ENCODE data around the gene MTA1.
A peak's percentile ranks its signal among the peaks of the same experiment; 100 is the strongest.

MTA1 gene

DNA sequence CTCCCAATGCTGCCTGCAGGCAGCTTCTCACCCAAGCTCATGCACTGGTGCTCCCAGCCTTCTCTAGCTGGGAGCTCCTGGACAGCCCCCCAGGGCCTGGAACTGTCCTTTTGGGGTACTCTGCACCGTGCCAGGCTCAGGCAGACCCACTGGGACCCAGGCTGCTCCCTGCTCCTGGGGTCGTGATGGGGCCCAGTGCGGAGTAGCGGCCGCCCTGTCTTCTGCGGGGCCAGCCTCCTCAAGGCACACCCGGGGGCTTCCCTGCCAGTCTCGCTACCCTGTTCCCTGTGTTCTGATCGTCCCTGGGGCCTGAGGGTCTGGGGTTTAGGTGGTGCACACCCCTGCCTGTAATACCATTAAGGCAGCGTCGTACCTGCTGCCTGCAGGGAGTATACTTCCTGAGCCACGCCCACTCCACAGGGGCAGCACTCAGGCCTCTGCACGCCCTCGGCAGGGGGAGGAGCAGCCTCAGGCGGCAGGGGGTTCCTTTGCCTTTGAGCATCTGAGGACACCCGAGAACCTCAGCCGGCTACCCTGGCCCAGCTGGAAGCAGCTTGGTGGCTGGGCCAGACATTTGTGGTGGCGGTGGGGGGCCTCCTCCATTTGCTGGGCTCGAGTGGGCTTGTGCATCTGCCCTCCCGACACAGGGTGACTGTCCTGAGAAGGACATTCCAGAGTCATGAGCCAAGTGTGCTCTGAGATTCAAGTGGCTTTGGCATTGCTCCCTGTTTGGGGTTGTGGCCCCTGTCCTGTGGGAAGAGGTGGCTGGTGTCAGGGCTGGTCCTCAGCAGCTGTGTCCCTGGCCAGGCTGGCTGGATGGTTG lies 45.8 kb downstream of the MTA1 start:
- no peak for DNase-seq (ENCODE audit: low read depth in 2 of 2)

GRCh38 chr14:105466531-105467248 lies 47.1 kb downstream of the MTA1 start:
- no peak for DNase-seq (ENCODE audit: low read depth in 2 of 2)

DNA sequence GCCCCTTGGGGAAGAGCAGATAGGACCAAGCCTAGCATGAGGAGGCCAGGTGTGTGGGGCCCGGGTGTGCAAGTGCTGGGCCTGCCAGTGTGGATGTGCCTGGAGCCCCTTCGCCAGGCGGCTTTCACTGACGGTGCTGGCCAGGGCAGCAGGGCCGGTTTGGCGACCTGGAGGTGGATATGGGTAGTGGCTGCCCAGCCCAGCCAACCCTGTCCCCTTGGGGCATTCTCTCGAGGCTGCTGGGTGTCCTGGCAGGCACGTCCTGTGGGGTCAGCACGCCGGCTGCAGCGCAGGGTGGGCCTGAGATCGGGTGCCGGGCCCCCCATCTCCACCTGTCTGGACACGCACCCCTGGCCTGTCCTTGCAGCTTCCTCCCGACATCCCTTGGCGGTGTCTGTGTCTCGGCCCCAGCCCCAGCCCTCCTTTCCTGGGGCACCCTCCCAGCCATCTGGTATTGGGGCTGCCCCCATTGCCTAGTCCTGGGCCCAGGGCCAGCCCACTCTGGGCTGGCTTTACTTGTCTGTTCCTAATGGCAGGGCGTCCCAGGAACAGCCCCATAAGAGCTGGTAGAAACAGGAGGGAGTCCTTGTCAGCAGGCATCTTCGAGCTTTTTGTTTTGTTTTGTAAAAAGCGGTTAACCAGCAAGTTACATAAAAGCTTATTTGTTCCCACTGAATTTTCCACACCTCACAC lies 47.8 kb downstream of the MTA1 start:
- no peak for DNase-seq (ENCODE audit: low read depth in 2 of 2)

DNA sequence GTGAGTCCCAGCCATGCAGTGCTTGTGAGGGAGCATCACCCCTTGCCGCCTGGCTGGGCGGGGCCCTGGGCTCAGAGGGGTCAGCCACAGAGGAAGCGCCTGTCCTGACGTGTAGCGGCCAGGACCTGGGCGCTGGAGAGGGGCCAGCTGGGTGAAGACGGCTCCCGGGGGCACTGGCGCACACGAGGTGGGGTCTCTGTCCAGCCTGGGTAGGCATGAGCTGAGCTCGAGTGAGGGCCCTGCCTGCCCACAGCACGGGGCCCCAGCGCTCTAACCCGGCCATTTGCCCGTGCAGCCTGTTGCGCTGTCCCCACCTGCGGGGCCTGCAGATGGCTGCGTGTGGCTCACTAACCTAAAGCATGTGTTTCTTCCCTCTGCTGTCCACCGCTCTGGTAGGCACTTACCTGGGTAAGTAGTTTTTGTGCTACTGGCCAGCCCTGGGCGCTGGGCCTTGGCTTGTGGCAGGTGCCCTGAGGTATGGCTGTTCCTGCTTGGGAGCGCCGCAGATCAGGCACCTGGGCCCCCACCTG lies 48.4 kb downstream of the MTA1 start:
- no peak for DNase-seq (ENCODE audit: low read depth in 2 of 2)

DNA sequence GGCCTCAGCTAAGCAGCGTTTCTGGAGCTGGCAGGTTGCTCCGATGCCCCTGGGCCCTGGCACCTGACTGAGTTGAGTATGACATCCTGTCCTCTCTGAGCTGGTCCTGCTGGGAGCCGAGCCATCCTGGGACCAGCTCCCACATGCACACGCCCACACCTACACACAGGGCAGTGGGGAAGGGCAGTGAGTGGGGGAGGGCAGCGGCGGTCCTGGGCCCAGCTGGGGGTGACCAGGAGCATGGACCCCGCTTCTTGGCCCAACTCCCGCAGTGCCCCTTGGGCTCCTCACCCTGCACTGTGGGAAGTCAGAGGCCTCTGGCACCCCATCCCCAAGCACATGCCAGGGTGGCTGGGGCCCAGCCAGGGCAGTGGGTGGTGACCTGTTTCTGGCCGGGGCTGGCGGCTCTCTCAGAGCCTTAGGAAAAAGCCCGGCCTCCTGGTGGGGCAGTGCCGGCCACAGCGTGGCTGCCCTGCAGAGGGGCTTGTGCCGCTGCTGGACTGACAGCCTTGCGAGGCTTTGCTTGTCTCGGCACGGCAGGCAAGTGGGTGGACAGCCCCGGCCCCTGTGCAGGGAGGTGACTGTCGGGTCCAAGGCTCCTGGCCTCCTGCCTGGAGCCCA lies 49.1 kb downstream of the MTA1 start:
- DNase-seq (ENCODE audit: low read depth in 2 of 2) = no peak

DNA sequence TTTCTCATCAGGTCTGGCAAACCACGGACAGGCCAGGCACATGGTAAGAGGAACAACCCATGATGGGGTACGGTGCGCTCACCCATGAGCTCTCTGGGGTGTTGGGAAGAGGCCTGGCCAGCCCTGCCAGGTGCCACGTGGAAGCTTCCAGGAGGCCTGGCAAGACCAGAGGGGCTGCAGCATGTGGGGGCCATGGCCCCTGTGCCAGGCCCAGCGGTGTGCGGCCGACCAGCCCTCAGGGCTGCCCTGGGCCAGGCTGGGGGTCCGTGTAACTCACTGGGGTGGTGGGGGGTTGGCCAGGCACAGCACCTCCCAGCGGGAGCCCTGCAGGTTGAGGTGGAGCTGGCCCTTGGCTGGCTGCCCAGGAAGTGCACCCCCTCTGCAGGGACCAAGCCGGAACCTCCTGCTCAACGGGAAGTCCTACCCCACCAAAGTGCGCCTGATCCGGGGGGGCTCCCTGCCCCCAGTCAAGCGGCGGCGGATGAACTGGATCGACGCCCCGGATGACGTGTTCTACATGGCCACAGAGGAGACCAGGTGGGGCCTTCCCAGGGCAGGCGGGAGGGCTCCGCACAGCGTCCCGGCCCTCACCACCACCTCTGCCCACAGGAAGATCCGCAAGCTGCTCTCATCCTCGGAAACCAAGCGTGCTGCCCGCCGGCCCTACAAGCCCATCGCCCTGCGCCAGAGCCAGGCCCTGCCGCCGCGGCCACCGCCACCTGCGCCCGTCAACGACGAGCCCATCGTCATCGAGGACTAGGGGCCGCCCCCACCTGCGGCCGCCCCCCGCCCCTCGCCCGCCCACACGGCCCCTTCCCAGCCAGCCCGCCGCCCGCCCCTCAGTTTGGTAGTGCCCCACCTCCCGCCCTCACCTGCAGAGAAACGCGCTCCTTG lies 50.1 kb downstream of the MTA1 start:
- no peak for DNase-seq (ENCODE audit: low read depth in 2 of 2)

- no peak for DNase-seq (ENCODE audit: low read depth in 2 of 2)
Observed at GRCh38 chr14:105470350-105471296, 51.0 kb downstream of the MTA1 start.

GRCh38 chr14:105471297-105471821 lies 51.7 kb downstream of the MTA1 start:
- DNase-seq (ENCODE audit: low read depth in 2 of 2) = no peak

- DNase-seq (ENCODE audit: low read depth in 2 of 2) = no peak
Observed at GRCh38 chr14:105471823-105472485, 52.3 kb downstream of the MTA1 start.

DNA sequence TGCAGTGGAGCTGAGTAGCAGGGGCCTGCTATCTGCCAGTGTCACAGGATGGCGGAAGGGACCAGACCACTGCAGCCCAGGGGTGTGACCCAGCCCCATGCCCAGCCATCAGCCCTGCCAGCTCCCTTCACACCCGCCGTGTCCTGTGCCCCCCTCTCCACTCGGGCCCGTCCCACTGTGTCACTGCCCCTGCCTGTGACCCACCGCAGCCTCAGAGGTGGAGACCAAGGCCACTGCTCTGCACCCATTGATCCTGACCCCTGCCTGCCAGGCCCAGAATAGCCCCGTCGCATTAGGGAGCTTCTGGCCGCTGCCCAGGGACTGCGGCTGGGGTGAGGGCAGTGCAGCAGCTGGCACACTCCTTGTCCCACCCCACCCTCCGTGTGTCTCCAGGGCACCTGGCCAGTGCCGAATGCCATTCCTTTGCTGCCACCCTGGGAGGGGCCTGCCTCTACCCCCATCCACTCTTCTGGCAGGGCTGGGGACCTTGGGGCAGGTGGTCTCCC lies 52.9 kb downstream of the MTA1 start:
- DNase-seq (ENCODE audit: low read depth in 2 of 2) = no peak

GRCh38 chr14:105473033-105473676 lies 53.5 kb downstream of the MTA1 start:
- DNase-seq (ENCODE audit: low read depth in 2 of 2) = no peak

DNA sequence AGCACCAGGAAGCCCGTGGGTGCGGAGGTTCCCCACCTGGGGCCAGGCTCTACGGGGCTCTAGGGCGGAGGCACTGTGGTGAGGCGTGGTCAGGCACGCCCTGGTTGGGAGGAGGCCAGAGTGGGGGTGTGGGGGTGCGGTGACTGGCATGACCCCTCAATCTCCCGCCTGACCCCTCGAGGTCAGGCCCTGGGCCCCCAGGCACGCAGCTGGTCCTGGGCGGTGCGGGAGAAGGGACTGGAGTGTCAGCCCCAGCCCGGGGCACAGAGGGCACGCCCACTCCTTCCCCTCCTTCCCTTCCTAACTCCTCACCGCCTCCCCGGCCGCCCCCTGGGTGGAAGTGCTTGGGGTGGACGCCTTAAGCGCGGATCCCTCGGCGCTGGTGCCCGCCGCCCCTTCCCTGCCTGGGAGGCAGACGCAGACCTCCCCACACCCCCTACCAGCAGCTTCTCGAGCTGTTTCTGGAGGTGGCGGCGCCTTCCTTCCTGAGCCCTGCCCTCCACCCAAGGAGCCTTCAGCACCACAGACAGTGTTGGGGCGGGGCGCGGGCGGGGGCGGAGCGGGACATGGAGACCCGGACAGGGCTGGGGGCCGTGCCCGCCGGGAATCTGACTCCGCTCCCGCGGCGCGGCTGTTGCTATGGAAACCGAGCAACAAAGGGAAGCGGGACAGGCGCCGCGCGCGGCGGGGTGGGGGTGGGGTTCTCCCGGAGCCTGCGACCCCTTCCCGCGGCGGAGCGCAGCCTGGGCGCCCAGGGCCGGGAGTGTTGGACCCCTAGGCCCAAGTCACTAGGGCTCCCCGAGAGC lies 54.3 kb downstream of the MTA1 start:
- peak in 1 of 2 donors; percentile 56 for DNase-seq (ENCODE audit: low read depth in 2 of 2)

DNA sequence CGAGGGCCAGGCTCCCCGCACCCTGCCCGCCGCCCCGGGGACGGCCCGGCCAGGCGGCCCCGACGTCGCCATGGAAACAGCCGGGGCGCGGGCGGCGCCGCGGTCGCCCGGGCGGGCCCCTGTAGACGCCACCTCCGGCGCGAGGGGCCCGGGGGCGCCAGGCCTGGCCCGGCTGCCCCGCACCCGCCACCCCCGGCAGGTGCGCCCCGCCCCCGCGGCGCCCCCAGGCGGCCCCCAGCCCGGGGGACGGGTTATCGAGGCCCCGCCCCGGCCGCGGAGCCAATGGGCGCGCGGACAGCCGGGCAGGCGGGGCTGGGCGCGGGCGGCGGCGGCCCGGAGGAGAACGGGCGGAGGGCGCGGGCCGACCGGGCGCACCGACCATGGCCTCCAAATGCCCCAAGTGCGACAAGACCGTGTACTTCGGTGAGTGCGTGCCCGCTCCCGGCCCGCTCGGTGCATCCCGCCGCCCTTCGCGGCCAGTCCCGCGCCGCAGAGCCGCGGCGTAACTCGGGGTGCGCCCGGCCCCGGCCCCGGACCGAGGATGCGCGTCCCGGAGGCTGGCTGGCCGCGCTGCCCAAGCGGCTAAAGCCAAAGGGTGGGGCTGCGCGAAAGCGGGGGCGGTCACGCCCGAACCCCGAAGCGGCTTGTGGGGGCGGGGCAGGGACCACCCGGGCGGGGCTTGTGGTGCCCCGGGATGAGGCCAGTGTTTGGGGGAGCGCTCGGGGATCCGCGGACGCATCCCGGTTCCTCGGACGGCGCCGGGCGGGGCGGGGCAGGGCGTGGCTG lies 55.0 kb downstream of the MTA1 start, which contains the start of gene CRIP2:
CRIP2 (plus strand) TSS at position 339 of the 786 bp plus-strand sequence; CDS start at position 381, 42 bp downstream.
- DNase-seq (ENCODE audit: low read depth in 2 of 2) = no peak

DNA sequence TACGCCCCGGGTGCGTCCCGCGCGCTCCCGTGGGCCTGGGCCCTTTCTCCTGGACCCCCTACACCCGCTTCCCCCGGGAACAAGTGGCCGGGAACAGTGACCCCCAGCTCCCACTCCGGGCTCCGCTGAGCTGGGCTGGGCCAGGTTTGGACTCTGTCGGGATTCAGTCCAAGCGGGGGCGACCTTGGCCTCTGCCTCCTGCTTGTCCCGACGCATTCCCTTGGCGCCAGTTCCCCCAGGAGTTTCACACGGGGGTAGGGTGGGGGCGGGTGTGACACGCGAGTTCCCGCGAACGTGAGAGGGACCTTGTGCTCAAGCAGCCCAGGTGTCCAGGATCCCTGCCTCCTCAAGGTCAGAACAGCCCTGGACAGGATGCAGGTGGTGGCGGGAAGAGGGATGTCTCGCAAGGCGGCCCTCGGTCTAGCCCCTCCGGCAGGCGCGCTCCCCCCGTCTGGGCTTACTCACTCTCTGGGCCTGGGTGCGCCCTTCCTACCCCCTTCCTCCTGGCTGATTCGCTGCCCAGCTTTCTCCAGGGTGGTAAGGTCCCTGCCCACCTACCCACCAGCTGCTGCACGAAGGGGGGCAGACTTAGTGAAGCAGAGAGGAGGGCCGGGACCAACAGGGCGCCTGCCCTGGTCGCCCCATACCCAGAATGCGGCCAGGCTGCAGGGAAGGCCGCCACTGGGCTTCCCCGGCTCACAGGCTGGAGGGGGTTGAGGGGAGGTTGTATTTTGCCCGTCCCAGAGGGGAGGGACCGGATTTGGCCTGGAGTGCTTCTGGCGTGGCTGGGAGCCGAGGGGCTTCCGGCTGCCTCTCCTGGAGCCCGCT lies 55.9 kb downstream of the MTA1 start:
- no peak for DNase-seq (ENCODE audit: low read depth in 2 of 2)

DNA sequence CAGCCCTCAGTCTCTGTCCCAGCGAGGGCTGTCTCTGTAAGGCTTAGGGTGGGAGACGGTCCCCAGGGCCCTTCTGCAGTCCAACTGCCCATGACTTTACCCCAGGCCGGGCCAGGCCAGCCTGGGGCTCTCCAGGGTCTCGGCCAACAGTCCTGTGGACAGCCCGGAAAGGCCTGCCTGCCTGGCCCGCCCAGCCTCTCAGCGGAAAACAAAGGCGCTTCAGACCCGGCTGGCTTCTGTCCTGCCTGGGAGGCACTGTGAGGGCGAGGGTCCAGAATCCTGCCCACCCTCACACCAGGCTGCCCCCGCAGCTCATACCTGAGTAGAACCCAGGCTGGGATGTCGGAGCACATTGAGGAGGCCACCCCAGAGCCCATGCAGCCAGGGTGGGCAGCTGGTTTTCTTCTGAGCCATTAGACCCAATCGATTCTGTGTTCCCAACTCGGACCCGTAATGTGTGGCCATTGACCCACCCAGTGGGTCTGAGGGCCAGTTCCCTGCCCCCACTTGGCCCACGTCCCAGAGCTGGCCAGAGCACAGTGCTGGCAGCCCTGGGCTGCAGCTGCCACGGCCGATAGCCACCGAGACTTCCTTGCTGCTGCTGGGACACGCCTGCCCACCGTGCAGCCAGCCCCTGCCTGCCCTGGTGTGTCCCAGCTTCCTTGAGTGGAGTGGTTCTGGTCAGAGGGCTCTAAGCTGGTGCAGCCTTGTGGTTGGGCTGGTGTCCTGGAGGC lies 56.6 kb downstream of the MTA1 start:
- DNase-seq (ENCODE audit: low read depth in 2 of 2) = no peak
